ENCODE data around the gene IKZF5. TPM values are rescaled to one million over a fixed set of nuclear protein-coding genes. Genes with fewer than 3 reads are reported as not detected.

IKZF5 gene, protein sequence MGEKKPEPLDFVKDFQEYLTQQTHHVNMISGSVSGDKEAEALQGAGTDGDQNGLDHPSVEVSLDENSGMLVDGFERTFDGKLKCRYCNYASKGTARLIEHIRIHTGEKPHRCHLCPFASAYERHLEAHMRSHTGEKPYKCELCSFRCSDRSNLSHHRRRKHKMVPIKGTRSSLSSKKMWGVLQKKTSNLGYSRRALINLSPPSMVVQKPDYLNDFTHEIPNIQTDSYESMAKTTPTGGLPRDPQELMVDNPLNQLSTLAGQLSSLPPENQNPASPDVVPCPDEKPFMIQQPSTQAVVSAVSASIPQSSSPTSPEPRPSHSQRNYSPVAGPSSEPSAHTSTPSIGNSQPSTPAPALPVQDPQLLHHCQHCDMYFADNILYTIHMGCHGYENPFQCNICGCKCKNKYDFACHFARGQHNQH
- total RNA-seq (10 to 100 TPM; 35.7 to 56.1 TPM), total RNA-seq (17.0 to 37.5 reads per million in 2 donors)

DNA sequence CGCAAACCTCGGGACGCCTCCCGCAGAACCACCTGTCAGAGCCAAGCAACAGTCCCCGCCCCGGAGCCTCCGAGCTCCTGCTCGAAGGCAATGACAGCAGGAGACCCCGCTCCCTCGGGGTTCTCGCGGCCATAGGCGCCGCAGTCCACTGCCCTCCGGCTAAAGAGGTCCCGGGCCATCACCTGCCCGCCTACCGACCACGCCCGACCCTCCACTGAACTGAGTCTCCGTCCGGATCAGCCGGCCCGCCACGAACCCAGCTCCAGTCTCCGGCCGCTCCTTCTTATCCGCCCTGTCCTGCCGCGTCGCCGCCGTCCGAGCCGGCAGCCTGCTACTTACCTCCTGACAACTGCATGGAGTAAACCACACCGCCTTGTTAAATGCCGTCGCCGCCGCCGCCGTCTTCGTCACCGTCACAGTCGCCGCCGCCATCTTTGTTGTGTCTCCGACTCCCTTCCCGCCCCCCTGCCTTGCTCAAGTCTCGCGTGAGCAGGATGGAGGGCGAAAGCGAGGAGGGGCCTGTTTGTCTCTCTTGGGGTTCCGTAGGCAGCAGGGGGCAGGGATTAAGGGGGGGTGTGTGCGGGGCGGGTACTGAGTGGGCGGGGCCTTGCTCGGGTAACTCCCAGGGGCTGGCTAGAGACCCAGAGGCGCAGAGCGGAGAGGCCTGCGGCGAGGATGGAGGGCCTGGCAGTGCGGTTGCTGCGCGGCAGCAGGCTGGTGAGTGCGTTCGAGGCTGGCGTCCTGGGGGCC lies at the start of gene IKZF5, which contains the start of gene ACADSB:
IKZF5 (minus strand) TSS at position 441 of the 750 bp plus-strand sequence. CDS start 10,170 bp downstream, outside the sequence.
ACADSB (plus strand) TSS at position 652 of the 750 bp plus-strand sequence; CDS start at position 676, 24 bp downstream.
- no peaks in the 10 kb centered on the region for H3K27me3 Mint-ChIP-seq
- H3K9me3 ChIP-seq (ENCODE audit: control insufficient read depth, low read length, poor library complexity, severe bottlenecking): no peaks in the 10 kb centered on the region
- DNase-seq (peak; percentile 89 to 95 (median 91)), ATAC-seq (peak; percentile 90)
- peaks cover 3% of the 10 kb centered on the region for H3K36me3 Mint-ChIP-seq (ENCODE audit: low read depth)
- peak within 1 kb of the TSS; percentile 99 for H3K27ac Mint-ChIP-seq
- peak within 1 kb of the TSS; percentile 100 for H3K4me3 Mint-ChIP-seq
- peaks cover 42% of the 10 kb centered on the region for H3K4me1 Mint-ChIP-seq

DNA sequence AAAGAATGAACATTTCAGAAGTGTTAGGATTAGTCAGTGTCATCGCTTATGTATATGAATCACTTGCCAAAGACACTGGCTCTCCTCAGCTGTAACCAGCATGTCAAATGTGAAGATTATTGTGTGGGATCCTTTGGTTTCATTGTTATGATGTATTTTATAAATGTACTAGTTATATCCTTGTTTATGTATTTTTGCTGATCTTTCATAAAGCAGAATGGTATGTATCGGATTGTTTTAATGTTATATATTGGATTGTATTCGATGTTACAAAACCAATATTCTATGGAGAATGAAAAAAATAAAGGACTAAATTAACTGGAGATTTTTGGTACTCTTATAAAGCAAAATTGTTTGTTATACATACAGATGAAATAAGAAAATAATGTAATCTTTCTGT lies 49.4 kb upstream of the IKZF5 start:
- no peaks in the 10 kb centered on the region for H3K9me3 ChIP-seq (ENCODE audit: control insufficient read depth, low read length, poor library complexity, severe bottlenecking)
- no peak for DNase-seq
- no peaks in the 10 kb centered on the region for H3K27me3 Mint-ChIP-seq
- peaks cover 2% of the 10 kb centered on the region for H3K4me1 Mint-ChIP-seq
- no peak overlapping the region for H3K27ac Mint-ChIP-seq
- ATAC-seq: no peak
- H3K36me3 Mint-ChIP-seq (ENCODE audit: low read depth): peaks cover 6% of the 10 kb centered on the region
- H3K4me3 Mint-ChIP-seq: no peak overlapping the region

DNA sequence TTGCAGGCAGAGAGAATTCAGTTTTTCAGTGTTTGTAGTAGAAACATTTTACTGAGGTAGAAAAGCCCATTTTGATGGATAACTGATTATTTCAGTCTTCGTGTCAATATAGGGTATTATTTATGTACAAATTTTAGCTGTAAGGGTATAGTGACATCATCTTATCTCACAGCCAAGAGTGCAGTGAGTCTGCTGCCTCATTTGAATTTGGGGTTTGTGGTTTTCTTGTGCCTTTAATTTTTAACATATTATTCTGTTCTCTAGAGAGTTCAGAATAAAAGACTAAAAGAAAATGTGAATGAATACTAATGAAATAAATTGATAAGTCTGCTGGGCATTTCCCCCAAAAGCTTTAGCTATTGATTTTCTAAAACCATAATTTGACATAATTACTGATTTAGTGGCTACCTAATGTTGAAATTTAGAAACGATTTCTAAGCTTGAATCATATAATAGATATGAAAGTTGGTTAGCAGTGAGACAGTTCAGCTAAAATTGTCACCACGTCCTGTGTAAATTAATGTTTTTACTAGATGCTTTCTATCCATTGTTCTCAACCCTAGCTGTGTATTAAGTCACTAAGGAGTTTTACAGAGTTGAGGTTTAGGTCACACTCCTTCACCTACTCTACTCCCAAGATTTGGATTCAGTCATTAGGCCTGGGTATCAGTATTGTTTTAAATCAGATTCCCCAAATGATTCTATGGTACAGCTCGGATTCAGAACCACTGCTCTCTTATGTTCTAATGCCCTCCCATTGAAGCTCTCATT lies 37.6 kb upstream of the IKZF5 start:
- no peak overlapping the region for H3K27ac Mint-ChIP-seq
- no peak overlapping the region for H3K4me3 Mint-ChIP-seq
- DNase-seq (no peak), ATAC-seq (no peak)
- H3K4me1 Mint-ChIP-seq: peaks cover 2% of the 10 kb centered on the region
- H3K9me3 ChIP-seq (ENCODE audit: control insufficient read depth, low read length, poor library complexity, severe bottlenecking): no peaks in the 10 kb centered on the region
- H3K36me3 Mint-ChIP-seq (ENCODE audit: low read depth): no peaks in the 10 kb centered on the region
- no peaks in the 10 kb centered on the region for H3K27me3 Mint-ChIP-seq

DNA sequence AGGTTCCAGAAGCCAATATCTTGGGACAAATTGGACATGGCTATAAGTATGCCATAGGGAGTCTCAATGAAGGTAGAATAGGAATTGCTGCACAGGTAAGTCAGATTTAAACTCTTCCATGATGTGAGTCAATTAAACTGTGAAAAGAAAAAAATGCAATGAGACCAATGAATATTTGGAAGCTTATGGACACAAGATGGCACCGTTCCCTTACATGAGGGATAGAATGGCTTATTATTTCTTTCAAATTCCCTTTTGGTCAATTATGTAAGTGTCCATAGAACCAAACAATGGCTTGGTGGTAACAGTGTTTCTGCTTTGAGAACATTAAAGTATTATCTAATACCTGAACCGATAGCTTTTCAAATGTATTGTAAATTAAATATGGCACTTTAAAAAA lies 35.8 kb upstream of the IKZF5 start:
- ATAC-seq: no peak
- Mint-ChIP-seq H3K27ac (no peak overlapping the region), H3K4me3 (no peak overlapping the region)

DNA sequence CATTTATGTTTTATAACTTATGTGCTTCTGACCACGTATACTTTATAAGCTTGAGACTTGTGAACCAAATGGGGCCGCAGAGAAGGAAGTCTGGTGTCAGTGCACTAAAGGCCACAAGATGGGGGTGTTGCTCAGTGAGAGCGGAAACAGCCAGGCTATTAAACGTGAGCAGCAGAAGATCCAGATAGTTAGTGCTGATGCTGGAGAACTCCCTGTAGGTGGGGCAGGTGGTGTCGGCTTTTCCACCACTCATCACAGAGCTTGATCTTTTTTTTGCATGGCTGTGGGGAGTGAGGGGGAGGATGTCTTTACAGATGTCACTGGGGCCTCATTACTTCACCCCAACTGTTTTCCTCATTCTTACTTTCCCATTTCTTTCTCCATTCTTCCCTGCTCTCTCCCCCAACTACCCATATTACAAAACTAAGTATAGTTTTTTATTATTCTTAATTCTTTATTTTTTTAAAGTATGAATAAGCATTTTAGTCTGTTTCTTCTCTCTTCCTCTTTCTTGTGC lies 34.9 kb upstream of the IKZF5 start:
- Mint-ChIP-seq H3K4me1 (peaks cover 2% of the 10 kb centered on the region), H3K27me3 (no peaks in the 10 kb centered on the region), H3K27ac (no peak overlapping the region), H3K4me3 (no peak overlapping the region), H3K36me3 (ENCODE audit: low read depth) (no peaks in the 10 kb centered on the region)
- H3K9me3 ChIP-seq (ENCODE audit: control insufficient read depth, low read length, poor library complexity, severe bottlenecking): no peaks in the 10 kb centered on the region
- ATAC-seq: peak; percentile 75
- DNase-seq: peak in 1 of 3 donors; percentile 23

More for the DNA sequence above, 35.8 kb upstream of the IKZF5 start:
- no peak for DNase-seq
- H3K9me3 ChIP-seq (ENCODE audit: control insufficient read depth, low read length, poor library complexity, severe bottlenecking): no peaks in the 10 kb centered on the region
- no peaks in the 10 kb centered on the region for H3K27me3 Mint-ChIP-seq
- H3K4me1 Mint-ChIP-seq: peaks cover 2% of the 10 kb centered on the region
- H3K36me3 Mint-ChIP-seq (ENCODE audit: low read depth): no peaks in the 10 kb centered on the region

DNA sequence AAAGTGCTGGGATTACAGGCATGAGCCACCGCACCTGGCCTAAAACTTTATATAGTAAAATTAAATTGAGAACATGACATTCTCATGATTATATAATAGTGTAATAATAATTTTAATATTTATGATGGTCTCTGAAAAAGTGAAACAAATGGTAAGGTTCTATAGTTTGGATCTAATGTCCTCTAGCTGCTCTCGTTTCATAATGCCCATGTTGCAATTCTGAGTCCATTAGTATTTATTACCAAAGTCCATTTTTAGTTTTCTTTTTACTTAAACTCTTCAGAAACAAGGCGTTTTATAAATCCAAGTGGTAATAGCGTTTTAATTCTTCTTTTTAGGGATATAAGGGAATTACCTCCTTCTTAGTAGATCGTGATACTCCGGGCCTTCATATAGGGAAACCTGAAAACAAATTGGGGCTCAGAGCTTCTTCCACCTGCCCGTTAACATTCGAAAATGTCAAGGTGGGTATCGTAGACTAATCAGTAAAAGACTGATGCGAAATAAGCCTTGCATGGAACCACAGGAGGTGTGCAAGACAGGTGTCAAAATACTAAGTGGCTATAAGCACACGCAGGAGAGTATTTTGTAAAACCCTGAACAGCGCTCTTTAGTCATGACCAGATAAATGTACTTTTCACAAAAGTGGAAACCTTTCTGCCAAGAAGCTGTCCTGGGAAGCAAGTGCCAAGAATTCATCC lies 34.3 kb upstream of the IKZF5 start:
- Mint-ChIP-seq H3K4me1 (peaks cover 2% of the 10 kb centered on the region), H3K4me3 (no peak overlapping the region), H3K36me3 (ENCODE audit: low read depth) (no peaks in the 10 kb centered on the region), H3K27me3 (no peaks in the 10 kb centered on the region), H3K27ac (no peak overlapping the region)
- ATAC-seq (no peak), DNase-seq (no peak)
- H3K9me3 ChIP-seq (ENCODE audit: control insufficient read depth, low read length, poor library complexity, severe bottlenecking): no peaks in the 10 kb centered on the region

DNA sequence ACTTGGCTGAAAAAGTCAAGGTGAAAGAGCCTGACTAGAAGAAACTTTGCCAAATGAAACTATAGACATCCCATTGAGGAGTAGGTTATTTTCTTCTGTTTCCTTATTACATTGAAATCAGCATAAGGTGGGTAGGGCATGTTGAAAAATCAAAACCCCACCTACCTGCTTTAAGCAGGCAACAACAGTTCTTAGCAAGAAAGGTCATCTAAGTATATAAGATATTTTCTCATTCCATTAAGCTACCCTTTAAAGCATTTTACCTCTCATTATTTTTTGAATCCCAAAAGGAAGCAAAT lies 31.0 kb upstream of the IKZF5 start:
- H3K27ac Mint-ChIP-seq: no peak overlapping the region
- H3K4me3 Mint-ChIP-seq: no peak overlapping the region
- H3K36me3 Mint-ChIP-seq (ENCODE audit: low read depth): peaks cover 2% of the 10 kb centered on the region

DNA sequence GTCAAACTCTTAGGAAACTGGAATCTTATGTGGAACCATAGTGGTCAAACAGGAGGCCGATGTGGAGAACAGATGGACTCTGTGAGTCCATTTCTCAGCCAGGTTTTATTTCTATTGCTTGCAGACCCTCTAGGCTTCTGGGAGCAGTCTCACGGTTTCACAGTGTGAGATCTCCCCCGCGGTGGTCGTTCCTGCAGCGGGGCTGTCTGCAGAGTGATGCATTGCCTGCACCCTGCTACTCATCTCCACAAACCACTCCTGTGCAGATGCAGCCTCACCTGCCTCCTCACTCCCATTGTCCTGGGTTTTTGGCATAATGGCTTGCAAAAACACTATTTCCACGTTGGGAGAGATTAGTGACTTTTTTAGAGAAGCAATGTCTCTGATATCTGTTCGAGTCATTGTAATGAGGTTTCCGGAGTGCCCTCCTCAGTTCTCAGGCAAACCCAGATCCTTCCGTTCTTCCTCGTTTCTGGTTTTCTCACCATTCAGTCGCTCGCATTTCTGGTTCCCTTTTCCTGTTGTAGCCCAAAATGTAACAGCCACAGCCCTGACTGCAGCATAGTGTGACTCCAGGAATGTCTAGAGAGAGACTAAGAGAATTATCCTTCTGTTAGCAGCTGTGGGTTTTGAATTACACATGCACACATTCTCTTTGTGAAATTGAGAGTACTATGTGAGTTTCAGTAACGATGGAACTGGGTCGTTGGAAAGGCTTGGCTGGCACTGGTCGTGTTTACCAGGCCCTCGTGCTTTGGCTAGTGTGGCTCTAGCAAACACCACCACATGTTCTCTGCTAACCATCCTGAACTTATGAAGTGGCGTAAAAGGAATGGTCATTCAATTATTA lies 30.4 kb upstream of the IKZF5 start:
- no peak overlapping the region for H3K4me3 Mint-ChIP-seq
- peaks cover 2% of the 10 kb centered on the region for H3K4me1 Mint-ChIP-seq
- no peaks in the 10 kb centered on the region for H3K9me3 ChIP-seq (ENCODE audit: control insufficient read depth, low read length, poor library complexity, severe bottlenecking)
- DNase-seq (no peak), ATAC-seq (no peak)
- peaks cover 2% of the 10 kb centered on the region for H3K36me3 Mint-ChIP-seq (ENCODE audit: low read depth)
- no peak overlapping the region for H3K27ac Mint-ChIP-seq
- H3K27me3 Mint-ChIP-seq: no peaks in the 10 kb centered on the region

More for the DNA sequence above, 31.0 kb upstream of the IKZF5 start:
- H3K9me3 ChIP-seq (ENCODE audit: control insufficient read depth, low read length, poor library complexity, severe bottlenecking): no peaks in the 10 kb centered on the region
- peaks cover 2% of the 10 kb centered on the region for H3K4me1 Mint-ChIP-seq
- ATAC-seq (no peak), DNase-seq (no peak)
- no peaks in the 10 kb centered on the region for H3K27me3 Mint-ChIP-seq

DNA sequence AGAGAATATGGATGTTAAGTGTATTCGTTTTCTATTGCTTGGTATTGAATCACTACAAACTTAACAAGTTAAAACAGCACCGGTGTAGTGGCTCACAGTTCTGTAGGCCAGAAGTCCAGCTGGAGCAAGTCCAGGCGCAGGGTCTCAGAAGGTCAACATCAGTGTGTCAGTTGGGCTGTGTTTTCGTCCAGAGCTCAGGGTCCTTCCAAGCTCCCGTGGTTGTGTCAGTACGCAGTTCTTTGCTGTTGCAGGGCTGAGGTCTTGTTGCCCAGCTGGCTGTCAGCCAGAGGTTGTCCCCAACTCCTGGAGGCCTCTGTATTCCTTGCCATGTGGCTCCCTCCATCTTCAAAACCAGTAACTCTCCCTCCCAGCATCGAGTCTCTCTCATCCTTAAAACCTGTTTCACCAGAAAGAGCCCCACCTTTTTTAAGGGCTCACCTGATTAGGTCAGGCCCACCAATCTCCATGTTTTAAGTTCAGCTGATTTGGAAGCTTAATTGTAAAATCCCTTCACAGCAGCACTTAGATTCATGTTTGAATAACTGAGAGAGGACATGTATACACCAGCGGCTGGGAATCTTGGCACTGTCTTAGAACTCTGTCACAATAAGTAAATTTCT lies 27.0 kb upstream of the IKZF5 start:
- no peak for DNase-seq
- no peaks in the 10 kb centered on the region for H3K9me3 ChIP-seq (ENCODE audit: control insufficient read depth, low read length, poor library complexity, severe bottlenecking)
- ATAC-seq: no peak
- peaks cover 5% of the 10 kb centered on the region for H3K4me1 Mint-ChIP-seq
- no peak overlapping the region for H3K4me3 Mint-ChIP-seq
- H3K27ac Mint-ChIP-seq: no peak overlapping the region
- no peaks in the 10 kb centered on the region for H3K27me3 Mint-ChIP-seq
- H3K36me3 Mint-ChIP-seq (ENCODE audit: low read depth): peaks cover 5% of the 10 kb centered on the region

DNA sequence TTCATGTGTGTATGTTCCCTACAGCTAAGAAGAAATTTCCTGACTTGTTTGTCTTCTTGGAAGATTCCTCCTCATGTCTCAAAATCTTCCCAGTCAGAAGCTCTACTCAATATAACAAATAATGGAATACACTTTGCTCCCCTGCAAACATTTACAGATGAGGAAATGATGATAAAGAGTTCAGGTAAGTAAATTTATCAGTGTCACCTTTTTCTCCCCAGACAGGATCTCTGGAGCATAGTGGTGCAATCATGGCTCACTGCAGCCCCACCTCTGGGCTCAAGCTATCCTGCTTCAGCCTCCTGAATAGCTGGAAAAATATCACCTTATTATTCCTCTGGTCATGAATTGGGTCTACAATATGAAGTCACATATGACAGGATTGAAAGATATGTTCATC lies 25.7 kb upstream of the IKZF5 start:
- Mint-ChIP-seq H3K27ac (no peak overlapping the region), H3K36me3 (ENCODE audit: low read depth) (peaks cover 5% of the 10 kb centered on the region), H3K4me3 (no peak overlapping the region), H3K4me1 (peaks cover 9% of the 10 kb centered on the region), H3K27me3 (no peaks in the 10 kb centered on the region)
- no peaks in the 10 kb centered on the region for H3K9me3 ChIP-seq (ENCODE audit: control insufficient read depth, low read length, poor library complexity, severe bottlenecking)
- DNase-seq (no peak), ATAC-seq (no peak)

DNA sequence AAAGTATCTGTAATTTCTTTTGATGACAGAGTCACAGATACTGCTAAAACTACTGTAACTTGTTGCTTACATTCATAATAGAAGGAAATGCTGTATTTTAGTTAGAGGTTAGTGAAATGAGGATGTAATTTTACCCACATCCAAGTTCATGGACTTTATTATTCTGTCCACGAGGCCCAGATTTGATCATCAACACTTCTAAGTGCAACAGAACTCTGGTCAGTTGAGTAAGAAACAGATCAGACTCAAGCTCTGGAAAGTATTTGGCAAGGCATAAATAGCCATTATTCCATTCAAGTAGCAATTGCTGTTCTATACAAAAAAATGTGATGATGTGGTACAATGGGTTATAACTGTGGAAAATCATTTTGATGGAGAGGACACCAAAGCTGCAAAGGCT lies 22.5 kb upstream of the IKZF5 start:
- no peaks in the 10 kb centered on the region for H3K27me3 Mint-ChIP-seq

More for the DNA sequence above, 22.5 kb upstream of the IKZF5 start:
- no peak overlapping the region for H3K4me3 Mint-ChIP-seq
- no peak overlapping the region for H3K27ac Mint-ChIP-seq
- H3K36me3 Mint-ChIP-seq (ENCODE audit: low read depth): peaks cover 3% of the 10 kb centered on the region
- DNase-seq: no peak
- peaks cover 10% of the 10 kb centered on the region for H3K4me1 Mint-ChIP-seq
- no peaks in the 10 kb centered on the region for H3K9me3 ChIP-seq (ENCODE audit: control insufficient read depth, low read length, poor library complexity, severe bottlenecking)
- ATAC-seq: no peak

Data from T-helper 17 cell (primary cell).